C4-2B (cell line): ENCODE results near the gene PRIMPOL.
"Not testable (repeated sequence)": the region's sequence is repeated elsewhere in the genome, so short reads cannot be mapped to it uniquely, and the experiment has no call there.

Experiments used
- H3K27ac ChIP-seq: fragments of 450-650 bp; 2 replicates; pipeline ENCODE4 v1.5.1; 2017
- CTCF ChIP-seq: fragments of 450-650 bp; conservative IDR thresholded peaks from 2 replicates; pipeline ENCODE4 v1.5.1; 2017; ENCODE audit warnings: mild to moderate bottlenecking
- ZFX ChIP-seq: fragments of 450-650 bp; IDR thresholded peaks from 2 replicates; pipeline ENCODE4 v1.6.1; 2017

PRIMPOL gene

GRCh38 chr4:184616633-184617551, 32.6 kb upstream of the PRIMPOL start:
- TF ChIP-seq ZFX: no peak
- no peak for TF ChIP-seq CTCF
- no peak overlapping the region for H3K27ac ChIP-seq

GRCh38 chr4:184617600-184618196, 31.8 kb upstream of the PRIMPOL start:
- TF ChIP-seq CTCF: no peak
- no peak for TF ChIP-seq ZFX
- no peak overlapping the region for H3K27ac ChIP-seq

GRCh38 chr4:184620212-184620867, 29.2 kb upstream of the PRIMPOL start:
- TF ChIP-seq ZFX (no peak), CTCF (no peak)

GRCh38 chr4:184621518-184621917, 28.0 kb upstream of the PRIMPOL start:
- no peak for TF ChIP-seq CTCF
- TF ChIP-seq ZFX: no peak
- no peak overlapping the region for H3K27ac ChIP-seq

More at GRCh38 chr4:184620212-184620867, 29.2 kb upstream of the PRIMPOL start:
- no peak overlapping the region for H3K27ac ChIP-seq

GRCh38 chr4:184624504-184624903, 25.0 kb upstream of the PRIMPOL start:
- not testable (repeated sequence) for H3K27ac ChIP-seq

GRCh38 chr4:184624972-184625554, 24.5 kb upstream of the PRIMPOL start:
- no peak for TF ChIP-seq CTCF
- TF ChIP-seq ZFX: no peak
- no peak overlapping the region for H3K27ac ChIP-seq

- H3K27ac ChIP-seq: not testable (repeated sequence)
Observed at GRCh38 chr4:184625783-184626596, 23.5 kb upstream of the PRIMPOL start.
